Stomach (tissue), 4 donors: ENCODE results near the gene CNNM4.

ENCODE experiments used
- CTCF ChIP-seq, 7 experiments: fragments of 450-650 bp in 4 of 7; fragments of 200-600 bp in 3 of 7; sonication (generic) in 3 of 7; IDR thresholded peaks; one replicate each; pipeline ENCODE4 v1.5.1; 2016 to 2019; ENCODE audit warnings: antibody characterized with exemption in 7 of 7, control low read depth in 2 of 7, mild to moderate bottlenecking in 1 of 7
- EP300 ChIP-seq: sonication (generic); formaldehyde crosslinking; IDR thresholded peaks from one replicate; pipeline ENCODE4 v1.6.1; 2017; ENCODE audit warnings: antibody characterized with exemption
- POLR2A ChIP-seq, 4 donors: fragments of 450-650 bp; IDR thresholded peaks; one replicate each; pipeline ENCODE4 v1.6.1; 2016; ENCODE audit warnings: antibody characterized with exemption in 4 of 4, control low read depth in 2 of 4, mild to moderate bottlenecking in 1 of 4, moderate library complexity in 1 of 4
- POLR2AphosphoS5 ChIP-seq, 3 donors: sonication (generic); formaldehyde crosslinking; IDR thresholded peaks; one replicate each; pipeline ENCODE4 v1.6.1; 2016; ENCODE audit warnings: antibody characterized with exemption in 3 of 3

- TF ChIP-seq EP300 (no peak), POLR2AphosphoS5 (IDR thresholded peaks at IDR 0.05) (no peak), CTCF (IDR thresholded peaks at IDR 0.05) (no peak), POLR2A (IDR thresholded peaks at IDR 0.05) (no peak)
Measured at GRCh38 chr2:96825057-96825456, 64.4 kb downstream of the CNNM4 start.
